A673 (cell line): Measurements from ENCODE around the gene CCDC39.

Experiments
- CTCF ChIP-seq: fragments of 300-800, 200-600 bp; sonication (generic); conservative IDR thresholded peaks from 2 replicates; pipeline ENCODE4 v1.5.1; 2017; ENCODE audit warnings: low read depth, mild to moderate bottlenecking, antibody characterized with exemption, low read length, moderate library complexity, mixed read lengths
- EZH2 ChIP-seq: fragments of 200-600 bp; sonication (generic); IDR thresholded peaks from 2 replicates; pipeline ENCODE4 v1.6.1; 2017; ENCODE audit warnings: borderline replicate concordance, low read depth, mild to moderate bottlenecking, mixed read lengths, antibody characterized with exemption, low read length; ENCODE audit not compliant: poor library complexity, severe bottlenecking

DNA sequence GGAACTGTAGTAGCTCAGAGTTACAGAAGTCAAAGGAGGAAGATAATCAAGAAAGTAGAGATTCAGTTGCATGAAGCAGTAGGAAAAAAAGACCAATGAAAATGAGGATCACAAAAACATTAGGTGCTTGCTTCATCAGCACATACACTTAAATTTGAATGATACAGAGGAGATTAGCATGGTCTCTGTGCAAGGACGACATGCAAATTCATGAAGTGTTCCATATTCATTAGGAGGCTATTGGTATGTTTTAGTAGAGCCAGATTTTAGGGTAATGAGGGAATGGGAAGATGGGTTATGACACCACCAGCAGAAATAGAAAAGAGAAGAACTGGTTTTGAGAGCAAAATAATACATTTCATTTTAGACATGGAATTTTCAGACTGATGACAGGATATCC is 98.4 kb downstream of the CCDC39 start:
- TF ChIP-seq CTCF (no peak), EZH2 (no peak)
